ENCODE results near the gene CGNL1.

- TF ChIP-seq CTCF (conservative IDR thresholded peaks at IDR 0.05; ENCODE audit: low read length) (no peak), EZH2phosphoT487 (IDR thresholded peaks at IDR 0.05; ENCODE audit: borderline replicate concordance) (no peak)
Observed at GRCh38 chr15:57525581-57525980, 149.3 kb downstream of the CGNL1 start.

Measured in Loucy (cell line).